Stimulated activated CD8-positive, alpha-beta memory T cell treated with anti-CD3 and anti-CD28 coated beads, Interleukin-4, amount 100 ng/mL, for 24 hours (primary cell): ENCODE measurements around the gene PC.
A peak's percentile ranks its signal among the peaks of the same experiment; 100 is the strongest.
"Not testable (repeated sequence)": the region's sequence is repeated elsewhere in the genome, so short reads cannot be mapped to it uniquely, and the experiment has no call there.

Source experiments
- DNase-seq: peaks from one replicate; pipeline ENCODE4 v3.0.0-alpha.2; 2020; ENCODE audit warnings: low read depth

PC gene

GRCh38 chr11:66981976-66982578 lies 23.9 kb upstream of the PC start:
- DNase-seq: peak; percentile 12

- no peak for DNase-seq
Measured at GRCh38 chr11:66979336-66979980, 21.3 kb upstream of the PC start.

GRCh38 chr11:66978717-66979116 lies 20.5 kb upstream of the PC start:
- DNase-seq: no peak

- no peak for DNase-seq
Measured at GRCh38 chr11:66978229-66978628, 20.0 kb upstream of the PC start.

- no peak for DNase-seq
Measured at GRCh38 chr11:66976925-66977324, 18.7 kb upstream of the PC start.

GRCh38 chr11:66976028-66976467 lies 17.9 kb upstream of the PC start:
- no peak for DNase-seq

- no peak for DNase-seq
Measured at GRCh38 chr11:66975405-66976027, 17.3 kb upstream of the PC start.

- DNase-seq: no peak
Measured at GRCh38 chr11:66974724-66975404, 16.7 kb upstream of the PC start, which contains the start of gene C11orf86. TSS of gene C11orf86 (plus strand) at chr11:66975304. CDS start at chr11:66975363, 59 bp downstream.

GRCh38 chr11:66973956-66974580 lies 15.9 kb upstream of the PC start:
- DNase-seq: no peak

GRCh38 chr11:66971488-66971887 lies 13.3 kb upstream of the PC start:
- no peak for DNase-seq

GRCh38 chr11:66970807-66971442 lies 12.7 kb upstream of the PC start:
- DNase-seq: no peak

- no peak for DNase-seq
Measured at GRCh38 chr11:66970371-66970806, 12.2 kb upstream of the PC start.

- no peak for DNase-seq
Measured at GRCh38 chr11:66969584-66970225, 11.5 kb upstream of the PC start.

GRCh38 chr11:66967670-66968425 lies 9.7 kb upstream of the PC start:
- DNase-seq: no peak

GRCh38 chr11:66966351-66966750 lies 8.2 kb upstream of the PC start:
- no peak for DNase-seq

- DNase-seq: no peak
Measured at GRCh38 chr11:66964495-66964894, 6.3 kb upstream of the PC start.

- DNase-seq: no peak
Measured at GRCh38 chr11:66962801-66963200, 4.6 kb upstream of the PC start.

- DNase-seq: no peak
Measured at GRCh38 chr11:66962247-66962646, 4.1 kb upstream of the PC start.

- DNase-seq: not testable (repeated sequence)
Measured at GRCh38 chr11:66961691-66962213, 3.6 kb upstream of the PC start.

- DNase-seq: no peak
Measured at GRCh38 chr11:66958956-66959274, 732 bp upstream of the PC start.

- peak; percentile 30 for DNase-seq
Measured at GRCh38 chr11:66957971-66958231, 282 bp downstream of the PC start.
